GM21723 (cell line): ENCODE measurements around the gene MKS1.
A peak's percentile ranks its signal among the peaks of the same experiment; 100 is the strongest.

Experiments used
- ATAC-seq: cut with Tn5 transposase; IDR thresholded peaks from one replicate; pipeline ENCODE4 v1.9.1; 2021; ENCODE audit warnings: mild to moderate bottlenecking, moderate library complexity; ENCODE audit not compliant: unreplicated experiment

MKS1 gene

DNA sequence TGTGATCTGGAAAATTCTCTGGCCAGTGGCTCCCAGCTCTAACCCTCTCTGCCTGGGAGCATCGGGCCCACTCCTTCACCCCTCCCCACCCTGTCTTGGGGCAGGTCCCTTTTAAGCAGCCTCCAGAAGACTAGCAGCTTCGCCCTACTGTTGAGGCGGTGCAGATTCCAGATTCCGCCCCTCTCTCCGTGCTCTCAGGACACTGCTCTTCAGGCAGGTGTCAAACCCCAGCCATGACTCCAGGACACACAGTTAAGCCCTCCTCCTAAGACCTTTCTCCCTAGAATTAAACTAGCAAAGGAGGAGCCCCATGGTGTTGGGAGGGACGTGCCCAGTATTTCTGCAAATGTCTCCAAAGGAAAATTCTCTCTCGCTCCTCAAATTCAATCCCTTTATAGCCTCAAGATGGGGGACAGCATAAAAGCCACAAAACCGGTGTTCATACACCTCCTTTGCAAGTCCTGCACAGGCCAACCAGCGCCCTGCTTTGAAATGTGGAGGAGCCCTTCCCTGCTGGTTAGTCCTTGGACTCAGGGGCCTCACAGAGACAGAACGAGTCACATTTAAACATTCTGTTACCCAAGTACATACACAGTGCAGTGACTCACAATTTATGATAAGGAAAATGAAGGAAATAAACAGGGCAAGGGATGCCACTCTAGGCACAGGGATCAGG, 26.5 kb upstream of the MKS1 start:
- no peak for ATAC-seq

DNA sequence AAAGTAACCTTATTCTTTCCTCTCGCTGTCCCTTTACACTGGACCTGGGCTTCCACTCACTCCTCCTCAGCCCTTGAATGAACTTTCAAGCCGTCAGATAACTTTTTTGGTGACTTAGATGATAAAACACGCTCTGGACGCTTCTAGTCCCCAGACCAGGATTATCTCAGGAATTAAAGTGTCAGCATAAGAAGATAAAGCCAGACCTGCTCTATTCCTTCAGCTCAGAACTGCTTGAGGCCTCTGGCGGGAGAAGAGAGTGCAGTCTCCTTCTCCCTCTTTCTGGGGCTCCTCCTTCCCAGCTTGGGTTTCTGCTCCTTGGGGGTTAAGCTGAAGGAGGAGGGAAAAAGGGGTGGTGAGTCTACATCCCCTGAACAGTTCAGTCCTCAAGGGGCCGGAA, 25.9 kb upstream of the MKS1 start:
- no peak for ATAC-seq

DNA sequence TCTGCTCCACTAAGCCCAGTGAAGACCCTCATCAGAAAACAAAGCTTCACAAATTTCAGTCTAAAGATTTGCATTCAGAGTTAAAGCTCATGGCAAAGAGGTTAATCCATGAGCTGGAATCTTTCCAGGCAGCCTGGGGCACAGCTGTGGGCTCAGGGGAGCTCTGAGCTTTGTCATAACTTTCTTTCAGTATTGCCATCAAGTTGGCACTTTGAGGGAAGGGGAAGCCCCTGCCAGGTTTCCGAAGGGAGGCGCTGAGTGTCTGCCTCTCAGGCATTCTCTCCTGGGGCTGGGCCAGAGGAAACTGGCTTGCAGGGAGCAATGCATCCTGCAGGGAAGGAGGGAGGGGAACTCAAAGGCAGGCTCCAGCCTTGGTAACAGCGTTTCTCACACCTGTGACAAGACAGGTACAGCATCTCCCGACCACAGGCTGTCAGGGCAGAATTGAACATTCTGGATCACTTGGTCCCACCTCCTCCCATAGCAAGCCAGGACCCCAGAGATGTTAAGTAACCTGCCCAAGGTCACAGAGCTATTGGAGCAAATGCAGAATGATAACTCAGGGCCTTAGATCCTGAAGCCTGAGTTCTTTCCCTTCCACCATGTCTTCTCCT, 23.2 kb upstream of the MKS1 start:
- no peak for ATAC-seq

DNA sequence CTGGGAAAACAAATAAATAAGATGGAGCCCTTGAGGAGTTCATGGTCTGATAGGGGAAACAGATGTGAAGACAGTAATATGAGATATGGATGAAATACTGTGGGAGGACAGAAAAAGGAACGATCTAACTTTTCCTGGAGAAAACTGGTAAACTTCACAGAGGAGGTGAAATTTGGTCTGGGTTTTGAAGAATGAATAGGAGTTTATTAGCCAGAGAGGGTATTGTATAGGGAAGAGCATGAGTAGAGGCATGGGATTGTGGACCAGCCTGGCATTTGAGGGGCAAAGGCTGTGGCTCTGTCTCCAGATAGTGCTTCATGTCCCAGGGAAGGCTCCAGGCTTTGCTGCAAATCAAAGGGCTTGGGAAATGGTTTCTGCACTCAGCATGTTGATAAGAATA, 20.9 kb upstream of the MKS1 start:
- no peak for ATAC-seq

DNA sequence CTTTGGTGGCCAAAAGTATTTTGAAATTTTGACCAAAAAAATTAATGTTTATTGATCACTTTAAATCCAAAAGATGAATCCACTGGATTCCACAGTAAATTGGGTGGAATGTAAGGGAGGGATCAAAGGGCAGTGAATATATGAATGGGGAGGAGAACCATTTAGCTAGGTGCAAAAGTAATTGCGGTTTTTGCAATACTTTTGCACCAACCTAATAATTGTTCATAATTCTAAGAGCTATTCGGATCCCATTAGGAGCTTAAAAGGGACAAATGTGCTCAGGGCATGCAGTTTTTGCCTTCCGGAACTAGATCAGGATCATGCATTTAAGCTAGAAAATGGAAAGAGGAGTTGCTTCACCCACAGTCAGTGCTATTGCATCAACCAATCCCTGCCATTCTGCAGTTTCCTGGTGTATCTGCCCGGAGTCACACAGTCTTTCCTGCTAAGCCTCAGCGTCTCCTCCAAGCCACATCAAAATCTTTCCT, 19.1 kb upstream of the MKS1 start, which contains the start of gene LPO:
Gene LPO (plus strand): TSS at position 438 of the 488 bp plus-strand sequence. CDS start 4,396 bp downstream, outside the sequence.
- ATAC-seq: no peak

DNA sequence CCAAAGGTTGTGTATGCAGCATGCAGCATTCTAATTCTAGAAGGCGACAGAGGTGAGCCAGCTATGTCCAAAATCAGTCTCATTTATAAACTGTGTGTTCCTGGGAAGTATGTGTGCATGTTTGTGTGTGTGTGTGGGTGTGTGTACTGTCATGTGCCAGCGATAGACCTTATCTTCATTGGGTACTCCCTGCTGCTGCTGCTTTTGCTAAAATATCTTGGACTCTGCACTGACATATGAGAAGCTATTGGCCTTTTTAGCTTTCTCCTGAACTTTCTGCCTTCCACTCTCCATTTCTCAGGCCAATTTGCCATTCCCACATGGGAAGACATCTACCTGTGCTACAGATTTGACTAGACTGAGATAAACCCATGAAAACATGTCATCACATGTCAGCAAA, 17.3 kb upstream of the MKS1 start:
- no peak for ATAC-seq

DNA sequence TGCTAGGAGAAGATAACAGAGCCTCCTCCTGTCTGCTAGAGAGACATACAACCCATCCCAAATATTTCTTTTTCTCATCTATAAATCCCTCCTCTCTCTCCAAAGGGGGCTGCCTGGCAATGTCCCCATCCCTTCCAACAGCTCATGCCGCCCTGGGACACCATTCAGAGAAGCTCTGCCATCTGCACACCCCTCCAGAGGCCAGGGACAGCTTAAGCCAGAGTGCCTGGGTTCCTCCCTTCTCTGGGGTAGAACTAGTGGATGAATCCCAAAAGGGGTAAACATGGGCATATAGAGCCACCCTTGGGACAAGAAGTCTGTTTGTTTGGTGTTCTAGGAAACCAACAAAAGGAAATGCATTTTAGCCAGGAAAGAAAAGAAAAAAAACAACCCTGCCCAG, 16.8 kb upstream of the MKS1 start:
- no peak for ATAC-seq

DNA sequence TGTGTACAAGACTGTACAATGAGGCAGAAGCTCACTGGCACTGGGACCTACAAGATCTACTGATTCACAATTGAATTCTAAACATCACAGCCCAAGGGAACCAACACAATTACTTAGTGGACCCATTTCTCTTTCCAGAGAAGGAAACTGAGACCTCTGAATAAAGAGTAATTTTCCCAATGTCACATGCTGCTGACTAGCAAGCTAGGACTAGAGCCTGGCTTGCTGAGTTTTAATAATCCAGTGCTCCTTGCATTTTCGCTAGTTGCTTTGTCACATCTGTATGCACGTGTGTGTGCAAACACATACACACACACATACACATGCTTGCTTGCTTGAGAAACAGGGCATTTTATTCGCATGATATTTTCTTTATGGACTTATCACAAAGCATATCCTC, 15.5 kb upstream of the MKS1 start:
- ATAC-seq: no peak

DNA sequence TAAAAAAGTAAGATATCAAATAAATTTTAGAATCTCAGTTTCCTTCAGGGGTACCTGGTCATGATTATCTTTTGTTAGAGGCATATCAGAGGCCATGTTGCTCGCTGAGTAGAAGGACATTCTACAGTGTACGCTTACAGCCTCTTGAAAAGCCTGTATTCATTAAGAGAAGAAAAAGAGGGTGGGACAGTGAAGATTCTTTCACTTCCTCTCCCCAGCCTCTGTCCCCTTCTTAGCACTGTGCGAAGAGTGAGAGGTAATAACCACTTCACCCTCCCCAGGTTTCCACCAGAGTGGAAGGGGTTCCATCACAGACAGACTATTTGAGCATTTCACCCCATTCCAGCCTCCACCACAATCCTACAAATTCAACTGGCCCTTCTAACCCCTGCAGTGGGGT, 14.5 kb upstream of the MKS1 start:
- peak; percentile 65 for ATAC-seq

DNA sequence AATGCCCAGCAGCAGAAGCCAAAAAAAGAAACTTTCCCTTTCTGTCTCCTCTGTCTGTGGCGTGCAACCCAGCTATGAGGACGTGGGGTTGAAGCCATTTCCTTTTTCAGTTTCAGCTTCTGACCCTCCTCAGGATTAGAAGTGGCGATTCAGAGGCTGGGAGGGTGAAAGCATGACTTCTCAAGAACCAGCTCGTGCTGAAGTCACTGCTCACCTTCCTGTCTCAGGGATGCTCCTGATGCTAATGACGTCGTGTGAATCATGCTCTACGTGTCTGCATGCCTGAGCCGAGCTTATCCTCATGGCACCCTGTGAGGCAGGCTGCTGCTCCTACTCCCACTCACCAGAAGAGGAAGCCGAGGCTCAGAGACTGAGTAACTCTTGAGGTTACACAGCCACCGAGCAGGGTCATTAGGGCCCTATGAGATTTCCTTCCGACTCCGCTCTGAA, 13.7 kb upstream of the MKS1 start:
- ATAC-seq: peak; percentile 78

DNA sequence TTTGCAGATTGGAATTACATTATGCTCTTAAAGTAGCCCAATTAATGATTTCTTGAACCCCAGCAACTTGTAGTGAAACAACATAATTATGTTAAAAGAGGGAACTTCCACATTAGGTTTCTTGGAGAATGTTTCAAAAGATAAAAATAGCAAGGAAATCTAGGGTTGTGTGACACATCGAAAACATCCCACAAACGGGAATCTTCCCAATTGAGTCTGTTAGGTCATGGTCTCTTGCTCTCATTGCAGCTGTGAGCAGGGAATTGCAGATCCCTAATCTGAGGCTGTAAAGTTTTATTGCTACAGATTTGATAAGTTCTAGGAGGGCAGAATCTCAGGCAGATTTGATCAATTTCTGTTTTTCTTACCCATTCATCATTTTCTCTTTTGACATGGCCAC, 12.6 kb upstream of the MKS1 start:
- ATAC-seq: no peak

DNA sequence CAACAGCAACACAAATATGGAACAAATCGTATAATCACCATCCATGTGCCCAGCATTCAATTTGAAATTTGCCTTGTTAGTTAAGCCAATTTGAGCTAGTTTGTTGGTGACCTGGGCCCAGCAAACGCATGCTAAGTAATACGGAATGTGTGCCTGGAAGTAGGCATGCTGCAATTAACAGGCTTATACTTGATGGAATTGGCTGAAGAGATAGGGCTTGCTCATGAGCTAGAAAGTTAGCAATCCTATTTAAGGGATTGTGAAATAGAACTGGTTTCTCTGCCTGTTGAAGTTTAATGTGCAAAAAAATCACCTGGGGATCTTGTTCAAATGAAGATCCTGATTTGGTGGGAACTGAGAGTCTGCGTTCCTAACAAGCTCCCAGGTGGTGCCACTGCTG, 10.8 kb upstream of the MKS1 start:
- no peak for ATAC-seq

DNA sequence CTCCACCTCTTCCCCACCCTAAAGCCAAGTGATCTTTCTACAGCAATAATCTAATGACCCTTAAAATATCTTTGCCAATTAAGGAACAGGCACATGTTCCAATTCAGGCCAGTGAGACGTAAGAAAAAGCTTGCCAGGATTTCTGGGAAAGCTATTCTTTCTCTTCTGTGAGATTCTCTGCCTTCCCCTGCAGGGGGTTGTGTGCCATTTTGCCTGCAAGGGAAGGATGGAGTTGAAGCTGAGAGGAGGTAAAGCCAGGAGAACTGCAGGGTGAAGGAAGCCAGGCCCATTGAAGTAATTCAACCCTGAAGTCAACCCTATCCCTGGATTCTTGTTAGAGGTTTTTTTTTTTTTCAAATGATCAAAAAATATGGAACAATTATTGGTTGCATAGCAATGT, 10.3 kb upstream of the MKS1 start:
- ATAC-seq: no peak

DNA sequence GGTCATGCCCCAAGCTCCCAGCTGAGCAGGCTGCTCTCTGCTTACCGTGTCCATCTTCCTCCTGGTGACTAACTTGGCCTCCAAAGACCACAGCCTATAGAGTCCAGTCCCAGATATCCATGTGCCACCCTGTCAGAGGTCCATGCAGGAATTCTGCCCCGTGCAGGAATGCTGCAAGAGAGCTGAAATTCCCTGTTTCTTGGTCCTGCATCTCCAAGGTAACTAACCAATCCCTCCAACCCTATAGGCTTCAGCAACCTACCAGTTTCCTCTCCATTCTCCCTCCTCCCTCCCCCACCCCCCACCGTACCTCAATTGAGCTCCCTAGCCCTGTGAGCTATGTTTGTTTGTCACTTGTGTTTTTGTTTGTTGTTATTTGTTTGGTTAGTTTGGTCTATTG, 9.6 kb upstream of the MKS1 start:
- ATAC-seq: no peak

DNA sequence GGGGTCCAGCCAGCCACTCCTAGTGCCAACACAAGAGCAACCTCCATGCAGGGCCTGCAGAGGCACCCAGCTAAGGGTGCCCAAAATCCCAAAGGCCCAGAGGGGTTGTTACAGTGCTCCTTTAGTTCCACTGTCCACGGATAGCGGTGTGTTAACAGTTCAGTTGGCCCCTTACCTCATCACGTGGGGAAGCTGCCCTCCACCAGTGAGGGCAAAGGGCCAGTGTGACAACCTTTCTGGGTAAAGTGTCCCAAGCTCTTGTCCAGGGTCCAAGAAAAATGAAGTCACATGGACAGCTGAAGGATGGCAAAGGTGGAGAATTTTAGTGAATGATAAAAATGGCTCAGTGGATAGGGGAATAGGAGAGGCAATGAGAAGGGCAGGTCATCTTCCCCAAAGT, 8.7 kb upstream of the MKS1 start:
- ATAC-seq: no peak

DNA sequence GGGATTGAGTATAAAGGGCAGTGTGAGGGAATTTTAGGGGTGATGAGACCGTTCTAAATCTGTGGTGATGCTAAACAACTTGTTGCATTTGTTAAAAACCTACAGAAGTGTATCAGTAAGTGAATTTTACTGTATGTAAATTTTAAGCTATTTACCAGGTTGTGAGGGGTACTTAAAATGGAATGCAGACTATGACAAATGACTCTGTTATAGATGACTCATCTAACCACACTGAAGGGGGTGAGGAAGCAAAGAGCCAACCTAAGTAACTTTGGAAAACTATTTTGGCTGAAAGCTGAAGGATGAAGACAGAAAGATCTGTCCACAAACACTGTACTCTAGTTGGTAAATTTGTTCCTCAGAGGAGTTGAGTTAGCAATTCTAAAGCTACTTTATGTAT, 5.3 kb upstream of the MKS1 start:
- ATAC-seq: no peak

DNA sequence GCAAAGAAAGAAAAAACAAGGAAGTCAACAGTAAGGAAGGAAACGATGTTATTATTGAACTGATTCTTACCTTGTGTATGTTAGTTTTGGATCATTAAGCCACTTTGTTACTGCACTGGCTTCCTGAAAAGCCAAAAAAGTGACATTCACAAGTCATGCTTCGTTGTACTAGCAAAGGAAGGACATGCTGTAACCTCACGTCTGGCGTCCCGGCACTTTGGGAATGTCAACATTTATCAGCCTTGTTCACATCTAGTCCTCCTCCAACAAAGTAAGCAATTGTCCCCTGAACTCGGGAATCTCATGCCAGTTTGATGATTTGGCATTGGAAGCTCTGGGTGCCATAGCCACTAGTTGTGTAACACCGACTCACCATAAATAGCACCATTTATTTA, 731 bp upstream of the MKS1 start:
- ATAC-seq: no peak

DNA sequence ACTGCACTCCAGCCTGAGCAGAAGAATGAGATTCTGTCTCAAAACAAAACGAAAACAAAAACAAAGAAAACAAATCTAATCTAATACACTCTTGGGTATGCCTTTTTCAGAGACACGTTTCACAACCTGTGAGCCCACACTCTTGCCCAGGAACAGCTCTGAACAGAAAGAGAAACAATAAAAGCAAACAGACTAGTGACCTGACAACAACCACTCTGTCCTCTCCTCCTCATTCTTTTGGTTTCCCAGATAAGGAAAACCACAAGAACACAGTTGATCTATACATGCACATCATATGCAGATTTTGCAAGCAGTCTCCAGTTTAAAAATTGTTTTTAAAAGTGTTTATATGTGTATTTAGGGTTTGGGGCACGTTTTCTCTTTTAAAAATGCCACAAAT, 1.3 kb downstream of the MKS1 start:
- ATAC-seq: no peak

DNA sequence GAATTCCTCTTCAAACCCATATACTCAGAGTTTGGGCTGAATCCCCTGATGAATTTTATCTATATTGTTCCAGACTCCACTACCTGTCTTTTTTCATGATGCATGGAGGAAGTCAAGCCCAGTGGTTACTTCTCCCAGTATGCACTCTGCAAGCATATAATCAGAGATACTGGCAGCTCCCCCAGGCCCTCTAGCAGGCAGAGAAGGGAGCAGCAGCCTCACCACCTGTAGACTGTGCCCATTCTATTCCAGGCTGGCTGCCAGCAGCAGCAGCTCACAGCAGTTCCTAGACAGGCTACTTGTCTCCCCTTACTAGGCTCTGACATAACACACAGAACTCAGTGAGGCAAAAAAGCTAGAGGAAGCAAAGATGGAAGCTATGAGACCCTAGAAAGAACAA, 3.4 kb downstream of the MKS1 start:
- ATAC-seq: no peak

DNA sequence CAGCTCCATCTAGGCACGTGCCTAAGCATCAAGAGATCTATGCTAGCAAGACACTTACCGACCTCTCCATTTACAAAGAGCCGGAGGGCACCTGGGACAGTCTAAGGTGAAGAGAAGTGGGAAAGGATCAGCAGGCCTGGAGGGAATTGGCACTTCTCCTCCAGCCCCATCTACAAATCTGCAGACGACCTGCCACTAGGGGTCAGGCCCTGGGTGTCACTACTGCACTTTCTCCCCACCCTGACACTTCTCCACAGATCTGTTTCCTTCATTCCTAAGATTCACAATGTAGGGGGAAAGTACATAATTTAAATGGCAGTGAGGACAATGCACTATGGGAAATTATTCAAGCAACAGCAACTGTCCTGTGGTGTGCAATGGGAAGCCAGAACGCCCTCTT, 8.1 kb downstream of the MKS1 start:
- ATAC-seq: no peak

DNA sequence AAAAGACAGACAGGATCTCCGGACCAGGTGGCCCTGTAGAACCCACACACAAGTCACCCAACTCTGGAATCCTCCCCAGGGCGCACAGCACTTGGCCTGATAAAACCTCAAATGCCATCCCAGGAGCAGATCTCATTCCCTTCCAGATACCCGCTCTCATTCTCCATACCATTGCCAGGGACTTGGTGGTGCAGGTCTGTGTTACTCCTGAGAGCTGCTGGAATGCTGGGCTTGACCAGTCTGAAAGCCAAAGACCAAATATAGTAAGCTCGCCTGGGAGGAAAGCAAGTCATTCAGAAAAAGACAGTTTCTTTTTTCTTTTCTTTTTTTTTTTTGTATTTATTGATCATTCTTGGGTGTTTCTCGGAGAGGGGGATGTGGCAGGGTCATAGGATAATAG, 10.7 kb downstream of the MKS1 start:
- no peak for ATAC-seq

DNA sequence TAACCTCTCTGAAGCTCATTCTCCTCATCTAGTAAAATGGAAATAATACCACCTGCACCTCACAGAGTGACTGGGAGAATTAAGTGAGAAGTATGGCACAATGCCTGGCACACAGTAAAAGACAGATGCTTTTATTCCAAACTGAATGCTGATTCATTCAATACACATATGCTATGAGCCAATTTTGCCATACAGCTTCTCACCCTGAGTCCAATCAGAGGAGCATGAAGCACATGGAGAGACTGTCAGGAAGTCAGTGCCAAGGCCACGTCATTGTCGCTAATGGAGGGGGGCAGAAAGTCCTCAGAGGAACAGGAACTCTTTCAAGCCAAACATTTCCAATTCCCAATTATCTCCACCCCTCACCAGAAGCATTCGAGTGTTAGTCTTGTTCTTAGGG, 11.6 kb downstream of the MKS1 start:
- ATAC-seq: no peak

DNA sequence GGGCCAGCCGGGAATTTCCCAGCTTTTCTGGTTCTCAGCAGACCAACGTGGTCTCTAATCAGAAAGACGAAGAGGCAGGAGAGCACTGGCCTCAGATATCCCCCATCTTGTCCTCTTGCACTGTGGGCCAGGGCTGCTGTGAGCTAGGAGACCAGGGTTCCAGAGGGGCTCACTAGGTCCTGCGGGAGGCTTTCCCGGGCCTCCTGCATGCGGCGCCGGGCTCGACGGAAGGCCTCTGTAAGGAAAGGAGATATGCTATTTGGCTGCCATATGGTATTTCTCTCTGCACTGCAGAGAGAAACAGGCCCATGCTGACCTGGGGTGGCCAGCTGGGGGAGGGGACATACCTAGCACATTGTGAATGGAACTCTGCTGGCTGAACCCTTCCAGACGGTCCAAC, 13.1 kb downstream of the MKS1 start:
- no peak for ATAC-seq
